ENCODE results near the gene ICE2.

GRCh38 chr15:60462027-60462426 lies 16.9 kb downstream of the ICE2 start:
- TF ChIP-seq CTCF (IDR thresholded peaks at IDR 0.05; ENCODE audit: low read depth, low read length): no peak
- no peak for TF ChIP-seq EZH2phosphoT487 (IDR thresholded peaks at IDR 0.05; ENCODE audit: low read depth)
